WTC11 (cell line): ENCODE measurements around the gene CLEC16A. TPM values are rescaled to one million over a fixed set of nuclear protein-coding genes. Genes with fewer than 3 reads are reported as not detected.

Experiments
- ATAC-seq: fragments of 200-7000 bp; cut with Tn5 transposase; 2 replicates; pipeline ENCODE4 v1.10.0; 2021; ENCODE audit warnings: mild to moderate bottlenecking, moderate library complexity
- CTCF ChIA-PET: fragments of 300-600 bp; sonication (Branson Sonifier 250); formaldehyde crosslinking; loops from one replicate; lab custom pipeline; 2021; ENCODE audit warnings: antibody characterized with exemption; lab: Charles Lee
- POLR2A ChIA-PET: fragments of 350-600 bp; sonication (Branson Sonifier 250); formaldehyde crosslinking; loops from one replicate; lab custom pipeline; 2021; ENCODE audit warnings: antibody characterized with exemption; lab: Charles Lee
- DNase-seq: peaks from one replicate; pipeline ENCODE4 v3.0.0; 2021; ENCODE audit warnings: low spot score
- H3K27ac Mint-ChIP-seq: 2 replicates; pipeline ENCODE4 v1.8.0; 2021; ENCODE audit warnings: mixed read lengths
- H3K27me3 Mint-ChIP-seq: 2 replicates; pipeline ENCODE4 v1.8.0; 2021; ENCODE audit warnings: low read depth, mild to moderate bottlenecking, moderate library complexity, mixed read lengths
- H3K36me3 Mint-ChIP-seq: 2 replicates; pipeline ENCODE4 v1.8.0; 2021; ENCODE audit warnings: mixed read lengths
- H3K4me1 Mint-ChIP-seq: 2 replicates; pipeline ENCODE4 v1.8.0; 2022; ENCODE audit warnings: mixed read lengths
- H3K4me3 Mint-ChIP-seq: 2 replicates; pipeline ENCODE4 v1.8.0; 2021; ENCODE audit warnings: mild to moderate bottlenecking, moderate library complexity, mixed read lengths
- H3K9me3 Mint-ChIP-seq: 2 replicates; pipeline ENCODE4 v1.8.0; 2021; ENCODE audit warnings: mixed read lengths
- CREM ChIP-seq: sonication (generic); formaldehyde crosslinking; IDR thresholded peaks from 2 replicates; pipeline ENCODE4 v1.8.1; 2022; ENCODE audit warnings: mild to moderate bottlenecking, missing genetic modification reagents, moderate library complexity
- EMX1 ChIP-seq: fragments of 250-450 bp; sonication (Bioruptor Pico); IDR thresholded peaks from 2 replicates; pipeline ENCODE4 v1.8.0; 2021; ENCODE audit warnings: mild to moderate bottlenecking
- MYBL2 ChIP-seq: sonication (generic); formaldehyde crosslinking; IDR thresholded peaks from 2 replicates; pipeline ENCODE4 v1.8.1; 2023; ENCODE audit warnings: mild to moderate bottlenecking, moderate library complexity, missing genetic modification reagents
- NR1H2 ChIP-seq: sonication (generic); formaldehyde crosslinking; IDR thresholded peaks from 2 replicates; pipeline ENCODE4 v1.9.0; 2021; ENCODE audit warnings: mild to moderate bottlenecking, moderate library complexity, missing genetic modification reagents
- OVOL2 ChIP-seq: fragments of 250-450 bp; sonication (Bioruptor Pico); IDR thresholded peaks from 2 replicates; pipeline ENCODE4 v1.9.0; 2021; ENCODE audit warnings: mild to moderate bottlenecking, borderline replicate concordance
- PRRX2 ChIP-seq: fragments of 250-450 bp; sonication (Bioruptor Pico); IDR thresholded peaks from 2 replicates; pipeline ENCODE4 v1.8.0; 2021; ENCODE audit warnings: mild to moderate bottlenecking
- SOX15 ChIP-seq: fragments of 250-450 bp; sonication (Bioruptor Pico); IDR thresholded peaks from 2 replicates; pipeline ENCODE4 v1.9.0; 2021; ENCODE audit warnings: mild to moderate bottlenecking
- ZNF232 ChIP-seq: sonication (generic); formaldehyde crosslinking; IDR thresholded peaks from 2 replicates; pipeline ENCODE4 v1.8.0; 2022; ENCODE audit warnings: mild to moderate bottlenecking, missing genetic modification reagents
- ZNF396 ChIP-seq: fragments of 250-450 bp; sonication (Bioruptor Pico); IDR thresholded peaks from 2 replicates; pipeline ENCODE4 v1.8.0; 2021; ENCODE audit warnings: mild to moderate bottlenecking, moderate library complexity, borderline replicate concordance
- ZNF416 ChIP-seq: fragments of 250-450 bp; sonication (Bioruptor Pico); IDR thresholded peaks from 2 replicates; pipeline ENCODE4 v1.9.0; 2021; ENCODE audit warnings: mild to moderate bottlenecking, inconsistent platforms
- ZNF671 ChIP-seq: fragments of 250-450 bp; sonication (Bioruptor Pico); IDR thresholded peaks from 2 replicates; pipeline ENCODE4 v1.8.0; 2021; ENCODE audit warnings: mild to moderate bottlenecking
- total RNA-seq: library from RNA; stranded (reverse); gene quantifications from 3 replicates; pipeline ENCODE4 v1.2.3, GENCODE V29; 2021
- TF ChIP-seq, protein P1 (sequence below): sonication (generic); formaldehyde crosslinking; IDR thresholded peaks from 2 replicates; pipeline ENCODE4 v1.8.1; 2023; ENCODE audit warnings: mild to moderate bottlenecking, moderate library complexity, missing genetic modification reagents
- TF ChIP-seq, protein P2 (sequence below): sonication (generic); formaldehyde crosslinking; IDR thresholded peaks from 2 replicates; pipeline ENCODE4 v1.8.0; 2022; ENCODE audit warnings: missing genetic modification reagents
- TF ChIP-seq, protein P3 (sequence below): fragments of 250-450 bp; sonication (Bioruptor Pico); conservative IDR thresholded peaks from 2 replicates; pipeline ENCODE4 v1.9.0; 2021; ENCODE audit warnings: mild to moderate bottlenecking
- TF ChIP-seq, protein P4 (sequence below): sonication (generic); formaldehyde crosslinking; IDR thresholded peaks from 2 replicates; pipeline ENCODE4 v1.8.1; 2022; ENCODE audit warnings: missing genetic modification reagents, borderline replicate concordance
- TF ChIP-seq, protein P5 (sequence below): fragments of 250-450 bp; sonication (Bioruptor Pico); IDR thresholded peaks from 2 replicates; pipeline ENCODE4 v1.8.0; 2021; ENCODE audit warnings: mild to moderate bottlenecking
- TF ChIP-seq, protein P6 (sequence below): sonication (generic); formaldehyde crosslinking; IDR thresholded peaks from 2 replicates; pipeline ENCODE4 v1.8.1; 2023; ENCODE audit warnings: mild to moderate bottlenecking, missing genetic modification reagents, moderate library complexity
- TF ChIP-seq, protein P7 (sequence below): sonication (generic); formaldehyde crosslinking; IDR thresholded peaks from 2 replicates; pipeline ENCODE4 v1.8.1; 2022; ENCODE audit warnings: mild to moderate bottlenecking, missing genetic modification reagents, moderate library complexity, borderline replicate concordance
- TF ChIP-seq, protein P8 (sequence below): sonication (generic); formaldehyde crosslinking; IDR thresholded peaks from 2 replicates; pipeline ENCODE4 v1.8.1; 2023; ENCODE audit warnings: mild to moderate bottlenecking, missing genetic modification reagents, moderate library complexity
- TF ChIP-seq, protein P9 (sequence below): sonication (generic); formaldehyde crosslinking; conservative IDR thresholded peaks from 2 replicates; pipeline ENCODE4 v1.8.1; 2023; ENCODE audit warnings: mild to moderate bottlenecking, low read depth, missing genetic modification reagents, moderate library complexity

The CLEC16A gene
- total RNA-seq, 1 experiment from 2014 or later, result 14.4 TPM

DNA sequence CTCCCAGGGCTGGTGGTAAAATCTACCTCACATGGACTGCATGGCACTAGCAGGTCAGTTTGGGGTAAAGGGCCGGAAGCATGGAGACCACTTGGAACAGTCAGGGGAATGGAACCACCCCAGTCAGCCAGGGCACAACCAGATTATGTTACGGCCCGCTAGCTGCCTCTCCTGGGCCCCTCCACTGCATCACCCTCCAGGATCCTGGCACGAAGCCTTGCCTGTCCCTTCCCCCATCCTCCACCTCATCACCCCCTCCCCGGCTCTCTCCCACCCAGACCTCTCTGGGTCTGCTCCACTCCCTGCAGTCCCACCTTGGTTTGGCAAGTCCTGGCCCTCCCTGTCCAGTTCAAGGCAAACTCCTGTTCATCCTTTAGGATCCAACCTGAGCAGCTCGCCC lies 91.7 kb downstream of the CLEC16A start (continued):
- TF ChIP-seq, protein P1, sequence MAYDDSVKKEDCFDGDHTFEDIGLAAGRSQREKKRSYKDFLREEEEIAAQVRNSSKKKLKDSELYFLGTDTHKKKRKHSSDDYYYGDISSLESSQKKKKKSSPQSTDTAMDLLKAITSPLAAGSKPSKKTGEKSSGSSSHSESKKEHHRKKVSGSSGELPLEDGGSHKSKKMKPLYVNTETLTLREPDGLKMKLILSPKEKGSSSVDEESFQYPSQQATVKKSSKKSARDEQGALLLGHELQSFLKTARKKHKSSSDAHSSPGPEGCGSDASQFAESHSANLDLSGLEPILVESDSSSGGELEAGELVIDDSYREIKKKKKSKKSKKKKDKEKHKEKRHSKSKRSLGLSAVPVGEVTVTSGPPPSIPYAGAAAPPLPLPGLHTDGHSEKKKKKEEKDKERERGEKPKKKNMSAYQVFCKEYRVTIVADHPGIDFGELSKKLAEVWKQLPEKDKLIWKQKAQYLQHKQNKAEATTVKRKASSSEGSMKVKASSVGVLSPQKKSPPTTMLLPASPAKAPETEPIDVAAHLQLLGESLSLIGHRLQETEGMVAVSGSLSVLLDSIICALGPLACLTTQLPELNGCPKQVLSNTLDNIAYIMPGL (CRISPR knock-in tag), result no peak
- TF ChIP-seq ZNF396 (CRISPR knock-in tag) (no peak), ZNF671 (no peak), NR1H2 (CRISPR knock-in tag) (no peak), EMX1 (CRISPR knock-in tag) (no peak)
- TF ChIP-seq, protein P2, sequence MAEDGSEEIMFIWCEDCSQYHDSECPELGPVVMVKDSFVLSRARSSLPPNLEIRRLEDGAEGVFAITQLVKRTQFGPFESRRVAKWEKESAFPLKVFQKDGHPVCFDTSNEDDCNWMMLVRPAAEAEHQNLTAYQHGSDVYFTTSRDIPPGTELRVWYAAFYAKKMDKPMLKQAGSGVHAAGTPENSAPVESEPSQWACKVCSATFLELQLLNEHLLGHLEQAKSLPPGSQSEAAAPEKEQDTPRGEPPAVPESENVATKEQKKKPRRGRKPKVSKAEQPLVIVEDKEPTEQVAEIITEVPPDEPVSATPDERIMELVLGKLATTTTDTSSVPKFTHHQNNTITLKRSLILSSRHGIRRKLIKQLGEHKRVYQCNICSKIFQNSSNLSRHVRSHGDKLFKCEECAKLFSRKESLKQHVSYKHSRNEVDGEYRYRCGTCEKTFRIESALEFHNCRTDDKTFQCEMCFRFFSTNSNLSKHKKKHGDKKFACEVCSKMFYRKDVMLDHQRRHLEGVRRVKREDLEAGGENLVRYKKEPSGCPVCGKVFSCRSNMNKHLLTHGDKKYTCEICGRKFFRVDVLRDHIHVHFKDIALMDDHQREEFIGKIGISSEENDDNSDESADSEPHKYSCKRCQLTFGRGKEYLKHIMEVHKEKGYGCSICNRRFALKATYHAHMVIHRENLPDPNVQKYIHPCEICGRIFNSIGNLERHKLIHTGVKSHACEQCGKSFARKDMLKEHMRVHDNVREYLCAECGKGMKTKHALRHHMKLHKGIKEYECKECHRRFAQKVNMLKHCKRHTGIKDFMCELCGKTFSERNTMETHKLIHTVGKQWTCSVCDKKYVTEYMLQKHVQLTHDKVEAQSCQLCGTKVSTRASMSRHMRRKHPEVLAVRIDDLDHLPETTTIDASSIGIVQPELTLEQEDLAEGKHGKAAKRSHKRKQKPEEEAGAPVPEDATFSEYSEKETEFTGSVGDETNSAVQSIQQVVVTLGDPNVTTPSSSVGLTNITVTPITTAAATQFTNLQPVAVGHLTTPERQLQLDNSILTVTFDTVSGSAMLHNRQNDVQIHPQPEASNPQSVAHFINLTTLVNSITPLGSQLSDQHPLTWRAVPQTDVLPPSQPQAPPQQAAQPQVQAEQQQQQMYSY, result no peak
- TF ChIP-seq, protein P3, sequence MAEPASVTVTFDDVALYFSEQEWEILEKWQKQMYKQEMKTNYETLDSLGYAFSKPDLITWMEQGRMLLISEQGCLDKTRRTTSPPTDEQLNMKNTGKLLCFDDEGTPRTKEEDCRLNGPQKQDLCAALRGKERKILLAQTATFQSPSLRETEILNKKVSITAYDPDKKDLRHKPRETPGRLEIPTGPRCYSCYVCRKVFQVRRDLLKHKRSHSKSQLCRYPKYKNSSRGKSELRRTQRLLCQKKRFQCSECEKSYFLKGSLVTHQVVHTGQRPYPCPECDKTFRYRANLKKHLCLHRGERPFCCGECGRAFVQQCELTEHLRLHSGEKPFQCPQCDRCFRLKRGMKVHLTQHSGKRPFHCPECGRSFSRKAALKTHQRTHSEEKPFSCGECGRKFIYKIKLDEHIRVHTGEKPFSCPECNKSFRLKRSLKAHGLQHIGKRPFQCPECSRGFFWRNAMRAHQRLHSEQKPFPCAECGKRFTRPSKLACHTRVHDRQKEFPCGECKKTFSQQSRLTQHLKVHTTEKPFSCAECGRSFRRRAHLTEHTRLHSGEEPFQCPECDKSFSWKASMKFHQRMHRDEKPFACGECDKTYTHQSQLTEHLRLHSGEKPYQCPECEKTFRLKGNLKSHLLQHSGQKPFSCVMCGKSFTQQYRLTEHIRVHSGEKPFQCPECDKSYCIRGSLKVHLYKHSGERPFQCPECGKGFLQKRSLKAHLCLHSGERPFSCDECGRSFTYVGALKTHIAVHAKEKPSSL (CRISPR knock-in tag), result no peak
- TF ChIP-seq, protein P4, sequence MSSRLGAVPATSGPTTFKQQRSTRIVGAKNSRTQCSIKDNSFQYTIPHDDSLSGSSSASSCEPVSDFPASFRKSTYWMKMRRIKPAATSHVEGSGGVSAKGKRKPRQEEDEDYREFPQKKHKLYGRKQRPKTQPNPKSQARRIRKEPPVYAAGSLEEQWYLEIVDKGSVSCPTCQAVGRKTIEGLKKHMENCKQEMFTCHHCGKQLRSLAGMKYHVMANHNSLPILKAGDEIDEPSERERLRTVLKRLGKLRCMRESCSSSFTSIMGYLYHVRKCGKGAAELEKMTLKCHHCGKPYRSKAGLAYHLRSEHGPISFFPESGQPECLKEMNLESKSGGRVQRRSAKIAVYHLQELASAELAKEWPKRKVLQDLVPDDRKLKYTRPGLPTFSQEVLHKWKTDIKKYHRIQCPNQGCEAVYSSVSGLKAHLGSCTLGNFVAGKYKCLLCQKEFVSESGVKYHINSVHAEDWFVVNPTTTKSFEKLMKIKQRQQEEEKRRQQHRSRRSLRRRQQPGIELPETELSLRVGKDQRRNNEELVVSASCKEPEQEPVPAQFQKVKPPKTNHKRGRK (CRISPR knock-in tag), result no peak
- TF ChIP-seq, protein P5, sequence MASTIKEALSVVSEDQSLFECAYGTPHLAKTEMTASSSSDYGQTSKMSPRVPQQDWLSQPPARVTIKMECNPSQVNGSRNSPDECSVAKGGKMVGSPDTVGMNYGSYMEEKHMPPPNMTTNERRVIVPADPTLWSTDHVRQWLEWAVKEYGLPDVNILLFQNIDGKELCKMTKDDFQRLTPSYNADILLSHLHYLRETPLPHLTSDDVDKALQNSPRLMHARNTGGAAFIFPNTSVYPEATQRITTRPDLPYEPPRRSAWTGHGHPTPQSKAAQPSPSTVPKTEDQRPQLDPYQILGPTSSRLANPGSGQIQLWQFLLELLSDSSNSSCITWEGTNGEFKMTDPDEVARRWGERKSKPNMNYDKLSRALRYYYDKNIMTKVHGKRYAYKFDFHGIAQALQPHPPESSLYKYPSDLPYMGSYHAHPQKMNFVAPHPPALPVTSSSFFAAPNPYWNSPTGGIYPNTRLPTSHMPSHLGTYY (CRISPR knock-in tag), result no peak
- TF ChIP-seq, protein P6, sequence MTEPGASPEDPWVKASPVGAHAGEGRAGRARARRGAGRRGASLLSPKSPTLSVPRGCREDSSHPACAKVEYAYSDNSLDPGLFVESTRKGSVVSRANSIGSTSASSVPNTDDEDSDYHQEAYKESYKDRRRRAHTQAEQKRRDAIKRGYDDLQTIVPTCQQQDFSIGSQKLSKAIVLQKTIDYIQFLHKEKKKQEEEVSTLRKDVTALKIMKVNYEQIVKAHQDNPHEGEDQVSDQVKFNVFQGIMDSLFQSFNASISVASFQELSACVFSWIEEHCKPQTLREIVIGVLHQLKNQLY (CRISPR knock-in tag), result no peak

DNA sequence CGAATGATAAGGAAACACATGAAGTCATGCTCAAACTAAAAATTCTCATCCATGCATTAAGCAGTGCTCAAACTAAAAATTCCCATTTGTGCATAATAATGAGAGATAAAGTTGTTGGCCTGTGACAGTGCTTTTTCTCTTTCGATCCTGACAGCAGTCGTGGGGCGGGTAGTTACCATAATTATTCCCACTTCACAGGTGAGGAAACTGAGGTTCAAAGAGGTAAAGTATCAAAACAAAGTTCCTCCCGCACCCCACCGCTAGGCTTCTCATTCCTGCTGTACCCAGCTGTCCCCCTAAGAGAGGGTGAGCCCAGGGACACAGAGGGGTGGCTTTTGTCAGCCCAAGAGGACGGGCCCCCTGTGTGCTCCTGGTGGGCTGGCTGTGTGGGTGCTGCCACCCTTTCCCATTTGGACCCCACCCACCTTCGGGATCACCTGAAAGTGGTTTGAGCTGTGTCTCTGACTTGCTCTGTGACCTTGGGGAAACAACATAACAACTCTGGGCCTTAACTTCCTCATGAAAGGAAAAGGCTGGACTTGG lies 92.6 kb downstream of the CLEC16A start:
- Mint-ChIP-seq H3K4me3 (no peak overlapping the region), H3K27ac (no peak overlapping the region), H3K36me3 (no peaks in the 10 kb centered on the region; the same call in 1 of the 2 replicates), H3K9me3 (no peaks in the 10 kb centered on the region), H3K27me3 (no peaks in the 10 kb centered on the region), H3K4me1 (peaks cover 13% of the 10 kb centered on the region)
- no peak for ATAC-seq
- ChIA-PET POLR2A (no interaction called here), CTCF (no interaction called here)
- DNase-seq, result no peak
- no peak for TF ChIP-seq ZNF232 (CRISPR knock-in tag)
- TF ChIP-seq, protein P7, sequence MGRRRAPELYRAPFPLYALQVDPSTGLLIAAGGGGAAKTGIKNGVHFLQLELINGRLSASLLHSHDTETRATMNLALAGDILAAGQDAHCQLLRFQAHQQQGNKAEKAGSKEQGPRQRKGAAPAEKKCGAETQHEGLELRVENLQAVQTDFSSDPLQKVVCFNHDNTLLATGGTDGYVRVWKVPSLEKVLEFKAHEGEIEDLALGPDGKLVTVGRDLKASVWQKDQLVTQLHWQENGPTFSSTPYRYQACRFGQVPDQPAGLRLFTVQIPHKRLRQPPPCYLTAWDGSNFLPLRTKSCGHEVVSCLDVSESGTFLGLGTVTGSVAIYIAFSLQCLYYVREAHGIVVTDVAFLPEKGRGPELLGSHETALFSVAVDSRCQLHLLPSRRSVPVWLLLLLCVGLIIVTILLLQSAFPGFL (CRISPR knock-in tag), result no peak
- TF ChIP-seq, protein P8, sequence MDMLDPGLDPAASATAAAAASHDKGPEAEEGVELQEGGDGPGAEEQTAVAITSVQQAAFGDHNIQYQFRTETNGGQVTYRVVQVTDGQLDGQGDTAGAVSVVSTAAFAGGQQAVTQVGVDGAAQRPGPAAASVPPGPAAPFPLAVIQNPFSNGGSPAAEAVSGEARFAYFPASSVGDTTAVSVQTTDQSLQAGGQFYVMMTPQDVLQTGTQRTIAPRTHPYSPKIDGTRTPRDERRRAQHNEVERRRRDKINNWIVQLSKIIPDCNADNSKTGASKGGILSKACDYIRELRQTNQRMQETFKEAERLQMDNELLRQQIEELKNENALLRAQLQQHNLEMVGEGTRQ, result no peak
- TF ChIP-seq PRRX2 (CRISPR knock-in tag), result no peak
- TF ChIP-seq ZNF416 (CRISPR knock-in tag), result no peak
- TF ChIP-seq CREM (CRISPR knock-in tag), result no peak
- TF ChIP-seq MYBL2, result no peak
- TF ChIP-seq SOX15 (CRISPR knock-in tag), result no peak
- TF ChIP-seq, protein P9, sequence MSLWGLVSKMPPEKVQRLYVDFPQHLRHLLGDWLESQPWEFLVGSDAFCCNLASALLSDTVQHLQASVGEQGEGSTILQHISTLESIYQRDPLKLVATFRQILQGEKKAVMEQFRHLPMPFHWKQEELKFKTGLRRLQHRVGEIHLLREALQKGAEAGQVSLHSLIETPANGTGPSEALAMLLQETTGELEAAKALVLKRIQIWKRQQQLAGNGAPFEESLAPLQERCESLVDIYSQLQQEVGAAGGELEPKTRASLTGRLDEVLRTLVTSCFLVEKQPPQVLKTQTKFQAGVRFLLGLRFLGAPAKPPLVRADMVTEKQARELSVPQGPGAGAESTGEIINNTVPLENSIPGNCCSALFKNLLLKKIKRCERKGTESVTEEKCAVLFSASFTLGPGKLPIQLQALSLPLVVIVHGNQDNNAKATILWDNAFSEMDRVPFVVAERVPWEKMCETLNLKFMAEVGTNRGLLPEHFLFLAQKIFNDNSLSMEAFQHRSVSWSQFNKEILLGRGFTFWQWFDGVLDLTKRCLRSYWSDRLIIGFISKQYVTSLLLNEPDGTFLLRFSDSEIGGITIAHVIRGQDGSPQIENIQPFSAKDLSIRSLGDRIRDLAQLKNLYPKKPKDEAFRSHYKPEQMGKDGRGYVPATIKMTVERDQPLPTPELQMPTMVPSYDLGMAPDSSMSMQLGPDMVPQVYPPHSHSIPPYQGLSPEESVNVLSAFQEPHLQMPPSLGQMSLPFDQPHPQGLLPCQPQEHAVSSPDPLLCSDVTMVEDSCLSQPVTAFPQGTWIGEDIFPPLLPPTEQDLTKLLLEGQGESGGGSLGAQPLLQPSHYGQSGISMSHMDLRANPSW (CRISPR knock-in tag), result no peak
- no peak for TF ChIP-seq OVOL2 (CRISPR knock-in tag)
